HG02588 (cell line): Measurements from ENCODE around the gene NAXE.
"Not testable (repeated sequence)": the region's sequence is repeated elsewhere in the genome, so short reads cannot be mapped to it uniquely, and the experiment has no call there.

Experiments used
- ATAC-seq: cut with Tn5 transposase; IDR thresholded peaks from one replicate; pipeline ENCODE4 v1.9.1; 2021; ENCODE audit warnings: mild to moderate bottlenecking, moderate library complexity; ENCODE audit not compliant: unreplicated experiment

NAXE gene

DNA sequence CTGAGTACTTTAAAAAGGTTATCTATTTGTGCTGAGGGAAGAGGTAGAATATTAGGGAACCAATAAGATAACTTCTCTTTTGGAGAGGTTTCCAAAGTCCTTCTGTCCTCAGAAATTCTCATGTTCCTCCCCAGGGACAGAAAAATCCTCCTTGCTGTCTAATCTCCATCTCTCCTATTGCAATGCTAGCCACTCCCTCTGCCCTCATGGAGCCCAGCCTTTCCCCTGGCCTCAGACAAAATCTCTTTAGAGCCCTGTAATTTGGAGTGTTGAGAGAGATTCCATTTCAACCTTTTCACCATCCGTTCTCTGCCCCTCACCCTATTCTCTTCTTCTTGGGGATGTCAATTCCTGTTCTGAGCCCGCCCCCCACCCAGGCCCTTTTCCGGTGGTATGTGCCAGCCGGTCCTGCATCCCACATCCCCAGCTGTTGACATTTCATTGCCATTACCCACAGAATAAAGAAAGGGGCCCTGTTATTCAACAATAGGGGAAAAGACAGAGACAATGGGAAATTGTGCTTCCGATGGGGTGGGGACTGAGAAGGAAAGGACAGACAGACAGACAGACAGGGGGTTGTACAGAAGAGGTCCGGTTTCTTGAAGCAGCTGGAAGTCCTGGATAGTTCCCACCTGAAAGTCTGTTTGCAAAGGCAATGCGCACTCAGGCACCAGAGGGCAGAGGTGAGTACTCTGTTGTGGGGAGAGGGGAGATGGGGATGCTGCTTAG, 27.4 kb downstream of the NAXE start, which contains the start of gene HAPLN2:
TSS of gene HAPLN2 (plus strand) at position 563 of the 729 bp plus-strand sequence. CDS start 4,076 bp downstream, outside the sequence.
- no peak for ATAC-seq

GRCh38 chr1:156619582-156619955, 28.0 kb downstream of the NAXE start:
- ATAC-seq = no peak

DNA sequence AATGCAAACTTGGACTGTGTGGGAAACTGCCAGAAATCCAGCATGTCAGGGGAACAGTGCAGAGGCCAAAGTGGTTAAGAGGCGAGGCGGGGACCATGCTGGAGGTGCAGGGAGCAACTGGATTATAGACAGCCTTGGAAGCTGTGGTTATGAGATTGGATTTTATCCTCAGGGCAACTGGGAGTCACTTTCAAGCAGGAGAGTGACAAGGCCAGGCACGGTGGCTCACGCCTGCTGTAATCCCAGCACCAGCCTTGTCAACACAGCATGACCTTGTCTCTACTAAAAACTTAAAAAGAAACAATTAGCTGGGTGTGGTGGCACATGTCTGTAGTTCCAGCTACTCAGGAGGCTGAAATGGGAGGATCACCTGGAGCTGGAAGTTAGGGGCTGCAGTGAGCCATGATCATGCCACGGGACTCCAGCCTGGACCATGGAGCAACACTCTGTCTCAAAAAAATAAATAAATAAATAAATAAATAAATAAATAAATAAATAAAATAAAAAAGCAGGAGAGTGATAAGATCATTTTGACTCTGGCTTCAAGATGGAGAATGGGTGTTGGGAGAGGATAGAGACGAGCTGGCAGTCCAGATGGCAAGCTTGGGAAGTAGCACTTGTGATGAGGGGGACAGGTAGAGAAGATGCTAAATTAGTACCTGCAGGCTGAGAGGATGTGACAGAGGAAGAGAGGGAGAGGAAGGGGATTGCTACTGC, 31.2 kb downstream of the NAXE start:
- ATAC-seq = no peak

- ATAC-seq = no peak
These were observed 32.6 kb downstream of the NAXE start for GRCh38 chr1:156623946-156624813.

- no peak for ATAC-seq
These were observed 33.3 kb downstream of the NAXE start for GRCh38 chr1:156624814-156625435.

GRCh38 chr1:156625436-156626078, 34.0 kb downstream of the NAXE start:
- ATAC-seq = no peak

DNA sequence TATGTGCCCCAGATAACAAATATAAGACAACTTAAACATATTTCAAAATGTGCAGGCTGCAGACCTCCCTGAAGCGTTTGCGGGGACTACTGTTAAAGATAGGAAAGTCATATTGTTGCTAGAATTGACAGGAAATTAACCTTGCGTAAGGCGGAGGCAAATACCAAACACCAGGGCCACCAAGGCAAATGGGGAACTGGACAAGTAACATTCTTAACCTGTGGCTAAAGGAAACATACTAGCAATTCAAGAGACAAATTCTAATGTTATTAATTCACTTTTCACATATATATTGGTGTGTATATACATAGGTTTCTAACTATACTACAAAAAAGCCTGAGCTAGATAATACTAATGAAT, 34.5 kb downstream of the NAXE start:
- ATAC-seq = no peak

DNA sequence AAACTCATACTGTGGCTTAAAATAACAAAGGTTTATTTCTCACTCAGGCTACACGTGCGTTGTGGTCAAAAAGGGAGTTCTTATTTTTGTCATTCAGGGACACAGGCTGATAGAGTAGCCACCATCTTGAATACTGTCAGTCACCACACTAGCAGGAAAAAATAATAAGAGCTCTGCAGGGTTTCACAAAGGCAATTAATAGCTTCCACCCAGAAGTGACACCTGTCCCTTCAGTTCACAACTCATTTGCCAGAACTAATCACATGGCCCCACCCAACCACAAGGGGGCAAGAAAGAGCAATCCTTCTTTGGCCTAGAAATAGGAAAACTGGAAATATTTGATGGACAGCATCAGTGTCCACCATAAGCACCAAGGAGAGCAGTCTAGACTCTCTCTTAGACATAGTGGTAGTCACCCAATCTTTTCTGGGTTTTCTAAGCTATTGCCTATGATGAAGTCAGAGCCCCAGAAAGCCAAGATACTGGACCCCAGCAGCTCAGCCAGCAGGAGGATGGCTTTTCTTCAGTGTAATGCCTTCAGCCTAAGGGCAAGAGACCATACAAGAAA, 35.8 kb downstream of the NAXE start:
- ATAC-seq = no peak

GRCh38 chr1:156629823-156630449, 38.4 kb downstream of the NAXE start:
- ATAC-seq = no peak

DNA sequence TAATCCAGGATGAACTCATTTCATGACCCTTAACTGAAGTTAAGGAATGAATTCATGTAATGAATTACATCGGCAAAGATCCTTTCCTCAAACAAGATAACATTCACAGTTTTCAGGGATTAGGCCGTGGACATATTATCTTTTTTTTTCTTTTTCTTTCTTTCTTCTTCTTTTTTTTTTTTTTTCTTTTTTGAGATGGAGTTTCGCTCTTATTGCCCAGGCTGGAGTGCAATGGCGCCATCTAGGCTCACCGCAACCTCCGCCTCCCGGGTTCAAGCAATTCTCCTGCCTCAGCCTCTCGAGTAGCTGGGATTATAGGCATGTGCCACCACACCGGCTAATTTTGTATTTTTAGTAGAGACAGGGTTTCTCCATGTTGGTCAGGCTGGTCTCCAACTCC, 39.6 kb downstream of the NAXE start:
- not testable (repeated sequence) for ATAC-seq

DNA sequence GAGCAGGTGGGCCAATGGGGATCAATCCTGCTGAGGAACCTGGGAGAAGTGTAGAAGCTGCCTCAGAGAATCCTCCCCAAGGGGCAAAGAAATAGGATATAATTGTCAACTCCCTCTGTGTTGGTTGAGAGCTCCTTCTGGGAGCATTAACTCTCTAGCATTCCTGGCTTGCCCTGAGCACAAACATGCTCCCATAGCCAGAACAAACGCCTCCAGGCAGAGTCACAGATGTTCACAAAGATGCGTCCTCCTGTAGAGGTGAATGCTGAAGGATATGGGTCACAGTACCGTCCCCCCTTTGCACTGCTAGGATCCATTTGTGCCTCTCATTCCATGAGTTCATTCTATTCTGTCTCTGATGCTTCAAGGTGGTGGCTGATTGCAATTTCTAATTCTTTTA, 40.8 kb downstream of the NAXE start:
- no peak for ATAC-seq

- ATAC-seq = no peak
These were observed 46.8 kb downstream of the NAXE start for GRCh38 chr1:156638189-156638985.

GRCh38 chr1:156639601-156640101, 48.1 kb downstream of the NAXE start:
- ATAC-seq = no peak

DNA sequence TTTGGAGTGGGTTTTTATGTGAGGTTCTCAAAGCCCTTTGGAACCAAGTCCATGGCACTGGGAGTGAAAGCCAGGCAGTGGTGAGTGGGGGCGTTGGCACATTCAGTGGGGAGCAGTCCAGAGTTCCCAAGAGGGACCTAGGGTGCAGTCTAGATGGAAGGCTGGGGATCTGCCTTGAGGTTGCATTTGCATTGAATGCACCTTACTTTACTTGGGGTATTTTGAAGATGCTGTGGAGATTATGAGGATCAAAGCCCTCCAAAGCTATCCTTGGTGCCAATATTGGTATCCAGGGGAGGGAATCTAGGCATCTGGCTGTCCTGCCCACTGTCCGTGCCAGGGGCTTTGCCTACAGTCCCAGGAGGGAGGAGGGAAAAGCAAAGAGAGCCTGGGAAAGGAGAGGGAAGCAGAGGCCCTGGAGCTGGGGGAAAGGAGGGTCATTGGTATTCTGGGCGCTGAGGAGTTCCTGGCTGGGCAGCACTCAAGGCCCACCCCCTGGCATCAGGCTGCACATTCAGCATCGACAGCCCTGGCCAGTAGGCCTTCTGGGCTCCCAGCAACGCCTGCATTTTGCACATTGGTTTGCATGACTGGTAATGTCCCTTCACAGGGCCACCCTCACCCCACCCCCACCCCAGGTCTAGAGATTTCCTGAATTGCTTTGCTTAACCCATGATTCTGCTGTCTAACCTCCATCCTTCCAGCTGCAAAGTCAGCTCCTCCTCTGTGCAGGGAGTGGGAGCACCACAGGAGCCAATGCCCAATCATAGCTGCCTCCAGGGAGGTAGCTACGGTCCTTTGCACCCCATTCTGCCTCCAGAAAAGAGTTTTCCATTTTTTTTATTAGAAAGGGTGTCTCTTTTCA, 49.5 kb downstream of the NAXE start:
- ATAC-seq = no peak

- no peak for ATAC-seq
These were observed 50.2 kb downstream of the NAXE start, which contains the start of gene BCAN for GRCh38 chr1:156641761-156642264. Gene BCAN, plus strand, starts transcription at chr1:156642117. Its CDS starts 3,938 bp downstream, at chr1:156646055.

DNA sequence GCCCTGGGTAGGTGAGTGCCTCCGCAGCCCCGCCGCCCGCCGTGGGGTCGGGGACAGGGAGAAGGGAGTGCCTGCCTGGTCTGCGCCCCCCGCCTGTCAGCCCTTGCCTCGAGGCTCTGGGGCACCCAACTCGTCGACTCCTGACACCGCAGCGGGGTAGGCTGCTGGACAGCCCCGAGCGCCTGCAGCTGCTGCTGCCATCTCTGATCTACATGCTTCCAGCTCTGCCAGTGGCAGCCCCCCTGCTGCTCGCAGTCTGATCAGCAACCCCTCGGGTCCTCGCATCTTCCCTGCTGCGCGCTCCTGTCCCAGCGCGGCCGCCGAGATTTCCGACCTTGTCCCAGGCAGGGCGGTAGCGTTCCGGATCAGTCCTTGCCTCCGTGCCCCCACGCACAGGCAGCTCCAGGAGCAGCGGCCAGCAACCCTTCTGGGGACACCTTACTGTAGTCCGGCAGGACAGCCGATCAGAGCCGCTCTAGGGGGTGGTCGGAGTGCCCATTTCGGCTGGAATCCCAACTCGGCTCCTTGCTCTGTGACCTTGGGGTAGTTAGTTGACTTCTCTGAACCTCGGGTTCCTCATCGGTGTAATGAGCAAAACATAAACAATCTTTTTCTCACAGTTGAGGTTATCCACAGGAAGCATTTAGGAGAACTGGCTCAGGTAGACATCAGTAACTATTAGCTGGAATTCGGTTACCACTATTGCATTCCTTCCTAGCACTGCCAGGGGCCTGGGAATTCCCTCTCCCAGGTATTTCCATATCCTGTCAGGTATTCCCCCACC, 50.9 kb downstream of the NAXE start:
- ATAC-seq = no peak
